ENCODE data around the gene RBFOX2. TPM values are rescaled to one million over a fixed set of nuclear protein-coding genes. Genes with fewer than 3 reads are reported as not detected.

Gene RBFOX2
- total and polyA plus RNA-seq, 8 donors, result 12.9 to 33.7 (median 16.7) TPM

- no peaks in the 10 kb centered on the region for H3K9me3 ChIP-seq
- H3K27me3 ChIP-seq, result no peaks in the 10 kb centered on the region
- DNase-seq (no peak), ATAC-seq (peak in 1 of 4 donors; percentile 4), FAIRE-seq (peak; percentile 64)
- intact Hi-C loops (cut with DNase I), result no loop called here
- peak overlapping the region in 3 of 4 donors; percentile 25 to 78 (median 69) for H3K27ac ChIP-seq
- peaks cover 9 to 39% (median 20%) of the 10 kb centered on the region in 3 donors for H3K4me1 ChIP-seq
- WGBS, 2 donors, result 10 to 17% methylated on average over 3 of the region's 3 CpGs
- H3K4me3 ChIP-seq, result peak overlapping the region in 2 of 4 donors; percentile 32 to 37
- TF ChIP-seq CTCF (IDR thresholded peaks at IDR 0.05), result no peak
- H3K36me3 ChIP-seq, result no peaks in the 10 kb centered on the region
These were observed 193.2 kb downstream of the RBFOX2 start for GRCh38 chr22:35835267-35835997.

DNA sequence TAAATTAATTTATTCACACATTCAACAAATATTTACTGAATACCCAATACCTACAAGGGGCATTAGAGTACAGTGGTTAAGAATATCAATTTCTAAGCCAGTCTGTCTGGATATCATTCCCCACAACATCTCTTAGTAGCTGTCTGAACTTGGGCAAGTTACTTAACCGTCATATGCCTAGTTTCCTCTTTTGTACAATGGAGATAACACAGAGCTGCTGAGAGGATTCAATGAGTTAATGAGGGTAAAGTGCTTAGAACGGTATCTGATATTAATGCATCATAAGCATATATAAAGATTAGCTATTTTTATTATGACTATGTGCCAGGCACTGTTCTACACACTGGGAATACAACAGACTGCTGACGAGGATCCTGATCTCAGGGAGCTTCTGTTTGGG is 194.6 kb downstream of the RBFOX2 start:
- intact Hi-C loops (cut with DNase I), result no loop called here
- FAIRE-seq, result no peak
- Histone ChIP-seq H3K9me3 (no peaks in the 10 kb centered on the region), H3K36me3 (no peaks in the 10 kb centered on the region), H3K27ac (no peak overlapping the region), H3K27me3 (no peaks in the 10 kb centered on the region), H3K4me3 (no peak overlapping the region), H3K4me1 (peaks cover 9 to 39% (median 20%) of the 10 kb centered on the region in 3 donors)
- no peak for TF ChIP-seq CTCF (IDR thresholded peaks at IDR 0.05)
- ATAC-seq, result no peak
- 54 to 56% methylated on average over 3 of the region's 3 CpGs for WGBS, 2 donors
- DNase-seq, result no peak

- no peak for DNase-seq
- no peak for FAIRE-seq
- Histone ChIP-seq H3K27me3 (no peaks in the 10 kb centered on the region), H3K4me1 (peaks cover 4 to 12% (median 9%) of the 10 kb centered on the region in 3 donors), H3K4me3 (no peak overlapping the region), H3K9me3 (no peaks in the 10 kb centered on the region), H3K27ac (no peak overlapping the region), H3K36me3 (no peaks in the 10 kb centered on the region)
- 55 to 57% methylated on average over 2 of the region's 2 CpGs for WGBS, 2 donors
- no peak for TF ChIP-seq CTCF (IDR thresholded peaks at IDR 0.05)
- intact Hi-C loops (cut with DNase I), result no loop called here
- ATAC-seq, result no peak
These were observed 198.3 kb downstream of the RBFOX2 start for GRCh38 chr22:35830305-35830704.

DNA sequence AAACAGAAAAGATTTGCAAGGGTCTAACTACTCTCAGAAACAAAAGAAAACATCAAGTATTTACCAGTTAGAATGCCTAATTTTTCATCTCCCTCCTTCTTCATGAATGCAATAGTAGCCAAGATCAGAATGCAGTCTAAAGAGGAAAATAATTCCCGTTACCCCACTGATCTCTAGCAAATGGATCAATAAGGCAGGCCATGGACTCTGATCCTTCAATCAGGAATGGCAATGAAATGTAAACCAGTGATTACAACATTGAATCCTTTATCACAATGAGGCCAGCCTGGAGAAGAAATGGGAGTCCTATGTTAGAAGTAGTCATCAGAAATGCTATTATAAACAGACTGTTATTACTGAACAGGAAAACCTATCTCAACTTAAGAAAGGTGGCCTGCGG is 204.4 kb downstream of the RBFOX2 start:
- Histone ChIP-seq H3K27me3 (no peaks in the 10 kb centered on the region), H3K9me3 (no peaks in the 10 kb centered on the region), H3K4me3 (no peak overlapping the region), H3K27ac (no peak overlapping the region), H3K36me3 (no peaks in the 10 kb centered on the region), H3K4me1 (peaks cover 0 to 6% (median 0%) of the 10 kb centered on the region in 3 donors)
- FAIRE-seq, result no peak
- 59 to 60% methylated on average over 2 of the region's 2 CpGs for WGBS, 2 donors
- no peak for DNase-seq
- intact Hi-C loops (cut with DNase I), result no loop called here
- TF ChIP-seq CTCF (IDR thresholded peaks at IDR 0.05), result no peak
- no peak for ATAC-seq

DNA sequence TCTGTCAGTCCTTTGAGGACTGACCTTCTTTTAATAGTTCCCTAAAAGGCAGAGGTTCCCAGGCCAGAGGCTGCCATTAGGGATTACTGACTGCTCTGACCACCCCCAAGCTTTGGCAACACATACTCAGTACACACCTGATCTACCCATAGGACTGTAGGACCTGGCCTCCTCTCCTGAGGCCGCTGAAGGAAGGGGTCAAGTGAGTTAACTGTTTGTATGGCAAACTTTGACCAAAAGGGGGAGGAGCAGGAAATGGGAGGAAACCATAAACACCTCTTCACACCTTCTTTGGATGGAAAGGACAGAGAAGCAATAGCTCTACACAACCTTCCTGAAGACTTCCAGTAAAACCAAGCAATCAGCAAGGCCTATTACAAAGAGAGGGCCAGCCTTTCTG is 207.0 kb downstream of the RBFOX2 start:
- Histone ChIP-seq H3K9me3 (no peaks in the 10 kb centered on the region), H3K27me3 (no peaks in the 10 kb centered on the region), H3K4me1 (peaks cover 0 to 6% (median 0%) of the 10 kb centered on the region in 3 donors), H3K4me3 (no peak overlapping the region), H3K27ac (no peak overlapping the region), H3K36me3 (no peaks in the 10 kb centered on the region)
- DNase-seq (no peak), FAIRE-seq (no peak), ATAC-seq (no peak)
- intact Hi-C loops (cut with DNase I), result no loop called here
- 58 to 71% methylated on average over 1 of the region's 1 CpG for WGBS, 2 donors
- no peak for TF ChIP-seq CTCF (IDR thresholded peaks at IDR 0.05)

Data from pancreas (tissue), 10 donors.